HL-60 (cell line): ENCODE measurements around the gene UBE2L6.

ENCODE experiments used
- DNase-seq, 2 experiments: peaks; one replicate each; pipeline ENCODE4 v3.0.0-alpha.2; 2010 to 2020; ENCODE audit warnings: low read depth in 1 of 2, low spot score in 1 of 2
- H3K27ac ChIP-seq: fragments of 250-450 bp; sonication (Bioruptor Pico); replicated peaks from 2 replicates; pipeline ENCODE4 v1.5.1; 2020; ENCODE audit warnings: mild to moderate bottlenecking, moderate library complexity
- H3K27me3 ChIP-seq: fragments of 250-450 bp; sonication (Bioruptor Pico); 2 replicates; pipeline ENCODE4 v1.5.1; 2021; ENCODE audit warnings: mild to moderate bottlenecking, moderate library complexity; ENCODE audit not compliant: insufficient read depth, poor library complexity, severe bottlenecking
- H3K4me3 ChIP-seq: replicated peaks from 2 replicates; pipeline ENCODE4 v1.5.1; 2011; ENCODE audit warnings: mild to moderate bottlenecking, control low read depth, low read length; ENCODE audit not compliant: insufficient read depth
- CTCF ChIP-seq: IDR thresholded peaks from one replicate; pipeline ENCODE4 v1.5.1; 2011; ENCODE audit warnings: low read length, control low read depth, inconsistent platforms; ENCODE audit not compliant: insufficient read depth
- GABPA ChIP-seq: IDR thresholded peaks from 2 replicates; pipeline ENCODE4 v1.6.1; 2012; ENCODE audit warnings: low read depth
- POLR2AphosphoS5 ChIP-seq: IDR thresholded peaks from 2 replicates; pipeline ENCODE4 v1.6.1; 2012; ENCODE audit warnings: low read depth
- REST ChIP-seq: IDR thresholded peaks from 2 replicates; pipeline ENCODE4 v1.6.1; 2012; ENCODE audit warnings: low read depth; ENCODE audit not compliant: insufficient replicate concordance
- SPI1 ChIP-seq: IDR thresholded peaks from 2 replicates; pipeline ENCODE4 v1.6.1; 2012; ENCODE audit warnings: low read depth, mild to moderate bottlenecking, borderline replicate concordance

UBE2L6 gene

GRCh38 chr11:57551941-57552340 lies 15.5 kb downstream of the UBE2L6 start:
- Histone ChIP-seq H3K4me3 (no peak overlapping the region), H3K27me3 (no peaks in the 10 kb centered on the region), H3K27ac (no peak overlapping the region)
- DNase-seq, result no peak
- no peak for TF ChIP-seq GABPA
- TF ChIP-seq CTCF, result no peak
- TF ChIP-seq REST, result no peak
- TF ChIP-seq POLR2AphosphoS5, result no peak
- TF ChIP-seq SPI1, result no peak

- no peak for TF ChIP-seq POLR2AphosphoS5
- no peak for TF ChIP-seq REST
- TF ChIP-seq GABPA, result no peak
- no peak for TF ChIP-seq SPI1
- no peak for TF ChIP-seq CTCF
- Histone ChIP-seq H3K27me3 (no peaks in the 10 kb centered on the region), H3K27ac (no peak overlapping the region), H3K4me3 (no peak overlapping the region)
- DNase-seq, result no peak
Observed at GRCh38 chr11:57549983-57550382, 17.5 kb downstream of the UBE2L6 start.

- no peaks in the 10 kb centered on the region for H3K27me3 ChIP-seq
- no peak overlapping the region for H3K27ac ChIP-seq
- H3K4me3 ChIP-seq, result no peak overlapping the region
- TF ChIP-seq CTCF (no peak), REST (no peak), GABPA (no peak), SPI1 (peak; percentile 40; the same call in 1 of the 2 replicates), POLR2AphosphoS5 (no peak)
- peak in 1 of 2 experiments; percentile 61 for DNase-seq
Observed at GRCh38 chr11:57547854-57548377, 19.6 kb downstream of the UBE2L6 start.
